GM12874 (cell line): ENCODE data around the gene KCNG2.

Experiments used
- CTCF ChIP-seq: IDR thresholded peaks from 2 replicates; pipeline ENCODE4 v1.5.1; 2011; ENCODE audit warnings: low read depth, mild to moderate bottlenecking, control low read depth, low read length, moderate library complexity; ENCODE audit not compliant: insufficient read depth

The KCNG2 gene

GRCh38 chr18:79947881-79948610, 150.3 kb downstream of the KCNG2 start:
- TF ChIP-seq CTCF, result no peak

GRCh38 chr18:79948719-79949411, 151.1 kb downstream of the KCNG2 start:
- TF ChIP-seq CTCF, result no peak
